ENCODE results near the gene CLEC4E.
"Not testable (repeated sequence)": the region's sequence is repeated elsewhere in the genome, so short reads cannot be mapped to it uniquely, and the experiment has no call there.

Gene CLEC4E

GRCh38 chr12:8508910-8509841 is 31.5 kb downstream of the CLEC4E start:
- TF ChIP-seq CTCF (IDR thresholded peaks at IDR 0.05; ENCODE audit: borderline replicate concordance, insufficient read depth, low read depth, low read length), result no peak

GRCh38 chr12:8508223-8508622 is 32.5 kb downstream of the CLEC4E start:
- no peak for TF ChIP-seq CTCF (IDR thresholded peaks at IDR 0.05; ENCODE audit: borderline replicate concordance, insufficient read depth, low read depth, low read length)
- H3K4me3 ChIP-seq (ENCODE audit: low read depth, low read length), result no peak overlapping the region

More at GRCh38 chr12:8508910-8509841, 31.5 kb downstream of the CLEC4E start:
- no peak overlapping the region for H3K4me3 ChIP-seq (ENCODE audit: low read depth, low read length)

GRCh38 chr12:8507596-8507995 is 33.1 kb downstream of the CLEC4E start:
- H3K4me3 ChIP-seq (ENCODE audit: low read depth, low read length), result no peak overlapping the region
- no peak for TF ChIP-seq CTCF (IDR thresholded peaks at IDR 0.05; ENCODE audit: borderline replicate concordance, insufficient read depth, low read depth, low read length)

GRCh38 chr12:8504351-8504750 is 36.4 kb downstream of the CLEC4E start:
- no peak for TF ChIP-seq CTCF (IDR thresholded peaks at IDR 0.05; ENCODE audit: borderline replicate concordance, insufficient read depth, low read depth, low read length)
- no peak overlapping the region for H3K4me3 ChIP-seq (ENCODE audit: low read depth, low read length)

GRCh38 chr12:8501720-8502119 is 39.0 kb downstream of the CLEC4E start:
- TF ChIP-seq CTCF (IDR thresholded peaks at IDR 0.05; ENCODE audit: borderline replicate concordance, insufficient read depth, low read depth, low read length), result no peak
- no peak overlapping the region for H3K4me3 ChIP-seq (ENCODE audit: low read depth, low read length)

GRCh38 chr12:8499616-8500015 is 41.1 kb downstream of the CLEC4E start:
- H3K4me3 ChIP-seq (ENCODE audit: low read depth, low read length), result no peak overlapping the region
- TF ChIP-seq CTCF (IDR thresholded peaks at IDR 0.05; ENCODE audit: borderline replicate concordance, insufficient read depth, low read depth, low read length), result peak; percentile 22; the same call in 1 of the 2 replicates

- not testable (repeated sequence) for H3K4me3 ChIP-seq (ENCODE audit: low read depth, low read length)
Observed at GRCh38 chr12:8496074-8496473, 44.6 kb downstream of the CLEC4E start.

- H3K4me3 ChIP-seq (ENCODE audit: low read depth, low read length), result not testable (repeated sequence)
Observed at GRCh38 chr12:8495671-8496070, 45.0 kb downstream of the CLEC4E start.
